HG02870 (cell line): ENCODE measurements around the gene ATP2B1.
"Not testable (repeated sequence)": the region's sequence is repeated elsewhere in the genome, so short reads cannot be mapped to it uniquely, and the experiment has no call there.

Source experiments
- ATAC-seq: cut with Tn5 transposase; IDR thresholded peaks from one replicate; pipeline ENCODE4 v1.9.1; 2021; ENCODE audit warnings: mild to moderate bottlenecking, moderate library complexity; ENCODE audit not compliant: unreplicated experiment

Gene ATP2B1

DNA sequence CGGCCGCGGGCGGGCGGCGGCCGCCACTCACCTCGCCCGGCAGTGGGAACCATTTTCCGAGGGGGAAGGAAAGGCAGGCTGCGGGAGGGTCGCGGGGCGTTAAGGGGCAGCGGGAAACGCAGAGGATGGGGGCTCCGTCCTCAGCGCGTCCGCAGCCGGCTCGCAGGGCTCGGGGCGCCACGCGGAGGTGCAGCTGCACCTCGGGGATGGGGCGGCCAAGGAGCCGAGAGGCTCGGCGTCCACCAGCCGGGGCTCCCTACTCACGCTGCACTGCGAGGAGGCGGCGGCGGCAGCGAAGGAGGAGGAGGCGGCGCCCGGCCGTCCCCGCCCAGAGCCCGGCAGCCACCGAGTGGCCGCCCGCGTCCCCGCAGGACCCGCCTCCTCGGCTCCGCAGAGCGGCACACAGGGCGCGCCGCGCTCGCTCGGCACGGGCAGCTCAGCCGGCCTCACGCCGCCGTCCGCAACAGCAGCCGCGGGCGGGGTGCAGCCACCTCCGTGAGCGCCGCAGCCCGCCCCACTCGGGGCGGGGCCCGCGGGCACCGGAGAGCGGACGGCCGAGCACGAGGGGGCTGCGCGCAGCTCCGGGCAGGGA lies at the start of gene ATP2B1:
Gene ATP2B1, minus strand, starts transcription at position 274 of the 592 bp plus-strand sequence. CDS start 52,952 bp downstream, outside the sequence.
- ATAC-seq, result peak; percentile 54

DNA sequence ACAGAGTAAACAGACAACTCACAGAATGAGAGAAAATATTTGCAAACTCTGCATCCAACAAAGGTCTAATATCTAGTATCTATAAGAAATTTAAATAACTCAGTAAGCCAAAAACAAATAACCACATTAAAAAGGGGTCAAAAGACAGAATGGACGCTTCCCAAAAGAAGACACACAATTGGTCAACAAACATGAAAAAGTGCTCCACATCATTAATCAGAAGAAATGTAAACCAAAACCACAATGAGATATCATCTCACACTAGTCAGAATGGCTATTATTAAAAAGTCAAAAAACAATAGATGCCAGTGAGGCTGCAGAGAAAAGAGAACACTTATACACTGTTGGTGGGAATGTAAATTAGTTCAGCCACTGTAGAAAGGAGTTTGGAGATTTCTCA lies 49.3 kb upstream of the ATP2B1 start:
- not testable (repeated sequence) for ATAC-seq

DNA sequence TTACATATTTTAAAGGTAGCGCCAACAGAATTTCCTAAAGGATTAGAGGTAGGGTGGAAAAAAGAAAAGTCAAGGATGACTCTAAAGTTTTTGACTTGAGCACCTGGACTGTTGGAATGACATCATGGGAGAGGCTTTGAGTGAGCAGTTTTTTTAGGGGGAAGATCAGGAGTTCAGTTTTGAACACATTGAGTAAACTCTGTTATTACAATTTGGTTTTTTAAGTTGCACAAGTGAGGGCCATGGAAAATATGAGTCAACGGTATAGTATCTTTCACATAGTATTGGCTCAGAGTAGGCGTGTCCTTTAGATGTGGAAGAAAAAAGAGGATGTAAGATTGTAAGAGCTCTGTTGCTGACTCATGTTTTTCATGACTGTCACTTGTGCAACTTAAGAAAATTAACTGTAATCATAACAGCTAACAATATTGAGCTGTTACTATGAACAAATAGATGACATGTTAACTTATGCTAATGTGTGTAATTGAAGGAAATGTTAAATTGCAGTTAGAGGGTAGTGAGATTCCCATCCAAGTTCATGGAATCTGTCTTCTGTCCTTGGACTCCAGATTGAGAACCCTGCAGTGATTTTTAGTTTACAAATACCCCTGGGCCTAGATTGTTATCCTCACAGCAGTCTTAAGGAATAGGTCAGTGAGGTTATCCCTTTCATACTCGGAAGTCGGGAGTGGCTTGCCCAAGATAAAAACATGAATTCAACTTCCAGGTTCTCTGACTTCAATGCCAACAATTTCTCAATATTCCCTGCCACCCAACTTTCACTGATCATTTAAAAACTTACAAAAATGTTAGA lies 48.2 kb upstream of the ATP2B1 start:
- ATAC-seq, result peak; percentile 92

DNA sequence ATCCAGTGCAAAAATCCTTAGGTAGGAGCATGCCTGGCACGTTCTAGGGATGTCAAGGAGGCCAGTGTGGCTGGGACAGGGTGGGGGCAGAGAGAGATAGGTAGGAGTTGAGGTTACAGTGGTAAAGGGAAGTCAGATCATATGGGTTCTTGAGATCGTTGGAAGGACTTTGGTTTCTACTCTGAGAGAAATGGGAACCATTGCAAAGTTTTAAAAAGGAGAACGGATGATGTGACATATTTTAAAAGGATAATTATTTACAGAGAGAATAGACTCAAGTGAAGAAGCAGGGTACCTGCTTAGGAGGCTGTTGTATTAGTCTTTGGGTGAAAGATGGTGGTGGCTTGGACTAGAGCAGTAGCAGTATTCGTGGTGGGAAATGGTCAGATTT lies 47.6 kb upstream of the ATP2B1 start:
- ATAC-seq, result peak; percentile 0

DNA sequence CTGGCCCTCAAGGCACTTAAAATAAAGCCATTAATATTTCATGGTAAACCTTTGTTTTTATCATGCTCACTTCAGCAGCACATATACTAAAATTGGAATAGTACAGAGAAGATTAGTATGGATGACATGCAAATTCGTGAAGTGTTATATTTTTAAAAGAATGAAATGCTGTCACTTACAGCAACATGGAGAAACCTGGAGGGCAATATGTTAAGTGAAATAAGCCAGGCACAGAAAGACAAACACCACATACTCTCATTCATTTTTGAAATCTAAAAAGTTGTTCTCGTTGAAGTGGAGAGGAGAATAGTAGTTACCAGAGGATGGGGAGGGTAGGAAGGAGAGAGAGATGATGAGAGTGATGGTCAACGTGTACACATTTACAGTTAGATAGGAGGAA lies 45.4 kb upstream of the ATP2B1 start:
- ATAC-seq, result no peak

DNA sequence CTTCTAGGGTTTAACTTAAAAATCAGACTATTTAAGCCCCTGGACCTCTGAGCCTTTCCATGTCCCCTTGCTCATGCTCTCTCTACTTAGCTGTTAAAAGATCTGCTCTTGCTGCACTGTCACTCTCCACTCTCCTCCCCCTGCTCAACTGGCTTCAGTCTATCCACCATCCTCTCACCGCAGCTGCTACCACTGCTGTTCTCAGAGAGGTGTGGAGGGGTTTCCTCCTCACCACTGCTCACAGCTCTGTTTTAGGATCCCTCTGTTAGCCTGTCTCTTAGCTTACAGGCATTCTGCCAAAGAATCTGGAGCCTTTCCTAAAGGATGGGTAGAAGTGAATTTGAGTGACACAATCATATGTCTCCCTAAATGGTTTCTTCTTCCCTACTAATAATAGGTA lies 43.7 kb upstream of the ATP2B1 start:
- ATAC-seq, result peak; percentile 46

DNA sequence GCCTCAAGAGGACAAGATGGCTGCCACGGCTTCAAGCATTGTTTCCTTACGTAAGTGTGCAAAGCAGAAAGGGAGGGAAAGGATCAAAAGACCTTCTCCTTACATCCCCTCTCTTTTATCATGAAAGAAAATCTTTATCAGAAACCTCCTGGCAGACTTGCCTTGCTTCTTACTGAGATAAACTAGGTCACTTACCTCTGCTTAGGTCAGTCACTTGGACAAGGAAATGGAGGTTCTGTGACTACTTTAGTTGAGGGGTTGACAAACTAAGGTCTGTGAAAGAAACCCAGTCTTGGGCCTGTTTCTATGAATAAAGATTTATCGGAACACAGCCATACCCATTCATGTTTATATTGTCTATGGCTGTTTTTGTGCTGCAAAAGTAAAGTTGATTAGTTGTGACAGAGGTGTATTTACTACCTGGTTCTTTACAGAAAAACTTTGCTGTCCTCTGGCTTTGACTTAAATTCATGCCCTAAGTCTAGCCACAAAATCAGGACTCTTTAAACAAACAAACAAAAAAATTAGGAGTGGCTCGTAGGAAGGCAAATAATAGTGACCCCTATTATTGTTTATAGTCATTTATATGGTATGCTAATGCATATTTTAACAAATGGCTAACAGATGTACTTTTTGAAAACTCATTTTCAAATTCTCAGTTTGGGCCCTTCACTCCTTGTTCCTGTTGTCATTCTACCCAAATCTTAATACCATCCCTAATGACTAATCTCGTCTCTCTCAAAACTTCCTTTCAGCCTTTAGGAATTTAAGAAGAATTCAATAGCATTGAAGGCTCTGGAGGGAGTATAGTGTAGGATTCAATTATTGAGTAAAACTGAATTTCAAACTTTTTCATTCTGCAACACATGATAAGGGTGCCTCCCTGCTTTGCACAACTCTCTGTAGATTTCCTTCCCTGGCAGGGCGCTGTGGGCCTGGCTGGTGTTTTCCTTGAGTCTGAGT lies 42.0 kb upstream of the ATP2B1 start:
- ATAC-seq, result no peak

DNA sequence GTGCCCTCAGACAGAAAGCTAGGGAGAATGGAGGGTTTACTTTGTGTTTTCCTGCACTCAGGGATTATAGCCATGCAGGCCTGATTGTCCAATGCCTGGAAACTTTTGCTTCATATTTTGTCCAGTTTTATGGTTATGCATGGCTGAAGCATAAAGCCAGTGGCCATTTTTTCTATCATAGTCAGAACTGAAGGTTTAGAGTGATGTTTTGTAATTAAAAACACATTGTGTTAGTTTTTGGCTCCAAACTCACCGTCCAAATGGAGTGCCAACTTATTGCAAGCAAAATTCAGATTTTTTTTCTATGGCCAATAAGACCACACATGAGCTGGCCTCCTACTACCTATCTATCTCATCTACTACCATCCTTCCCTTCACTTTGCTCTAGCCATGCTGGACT lies 40.2 kb upstream of the ATP2B1 start:
- ATAC-seq, result no peak

DNA sequence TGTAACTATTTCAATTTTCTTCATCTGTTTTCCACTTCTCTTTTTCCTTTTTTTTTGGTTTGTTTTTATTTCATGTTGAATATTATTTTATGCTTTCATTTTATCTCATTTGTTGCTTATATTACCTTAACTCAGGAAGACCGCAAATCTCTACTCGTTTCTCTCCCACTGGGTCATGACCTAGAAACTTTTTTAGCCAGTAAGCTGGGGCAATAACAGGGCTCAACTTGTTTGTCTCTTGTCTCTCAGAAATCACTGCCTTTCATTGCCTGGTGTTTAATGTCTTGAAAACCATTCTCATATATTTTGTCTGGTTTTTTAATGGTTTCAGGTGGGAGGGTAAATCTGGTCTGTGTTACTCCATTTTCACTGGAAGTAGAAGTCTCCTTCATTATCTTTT lies 36.6 kb upstream of the ATP2B1 start:
- no peak for ATAC-seq

DNA sequence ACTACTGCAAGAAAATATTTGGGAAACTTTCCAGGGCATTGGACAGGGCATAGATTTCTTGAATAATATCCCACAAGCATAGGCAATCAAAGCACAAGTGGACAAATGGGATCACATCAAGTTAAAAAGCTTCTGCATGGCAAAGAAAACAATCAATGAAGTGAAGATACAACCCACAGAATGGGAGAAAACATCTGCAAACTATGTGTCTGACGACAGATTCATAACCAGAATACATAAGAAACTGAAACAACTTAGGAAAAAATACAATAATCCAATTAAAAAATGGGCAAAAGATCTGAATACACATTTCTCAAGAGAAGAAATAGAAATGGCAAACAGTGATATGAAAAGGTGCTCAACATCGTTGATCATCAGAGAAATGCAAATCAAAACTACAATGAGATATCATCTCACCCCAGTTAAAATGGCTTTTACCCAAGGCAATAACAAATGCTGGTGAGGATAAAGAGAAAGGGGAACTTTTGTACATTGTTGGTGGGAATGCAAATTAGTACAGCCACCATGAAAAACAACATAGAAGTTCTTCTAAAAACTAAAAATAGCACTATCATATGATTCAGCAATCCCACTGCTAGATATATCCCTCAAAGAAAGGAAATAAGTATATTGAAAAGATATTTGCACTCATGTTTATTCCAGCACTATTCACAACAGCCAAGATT lies 33.8 kb upstream of the ATP2B1 start:
- no peak for ATAC-seq

DNA sequence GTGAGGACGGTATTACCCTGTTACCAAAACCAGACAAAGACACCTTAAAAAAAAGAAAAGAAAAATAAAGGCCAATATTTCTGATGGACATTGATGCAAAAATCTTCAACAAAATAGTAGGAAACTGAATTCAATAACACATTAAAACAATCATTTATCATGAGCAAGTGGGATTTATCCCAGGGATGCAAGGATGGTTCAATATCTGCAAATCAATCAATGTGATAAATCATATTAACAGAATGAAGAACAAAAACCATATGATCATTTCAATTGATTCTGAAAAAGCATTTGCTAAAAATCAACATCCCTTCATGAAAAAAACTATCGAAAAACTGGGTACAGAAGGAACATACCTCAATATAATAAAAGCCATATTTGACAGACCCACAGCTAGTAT lies 32.3 kb upstream of the ATP2B1 start:
- no peak for ATAC-seq

DNA sequence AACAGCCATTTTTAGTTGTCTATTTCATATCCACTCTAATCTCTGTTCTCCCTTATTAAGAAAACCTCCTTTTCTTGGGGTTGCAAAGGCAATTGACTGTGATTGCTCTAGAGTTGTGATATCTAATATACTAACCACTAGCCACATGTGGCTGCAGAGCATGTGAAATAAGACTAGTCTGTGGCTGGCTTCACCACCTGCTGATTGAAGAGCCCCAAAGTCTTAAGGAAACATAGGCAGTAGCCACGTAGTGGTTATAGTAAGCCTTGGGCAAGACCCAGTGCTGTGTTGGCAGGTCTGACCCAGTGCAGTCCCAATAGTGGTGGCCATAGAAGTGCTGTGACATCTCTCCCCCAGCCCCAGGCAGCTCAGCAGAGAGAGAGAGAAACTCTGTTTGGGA lies 28.4 kb upstream of the ATP2B1 start:
- ATAC-seq, result no peak

DNA sequence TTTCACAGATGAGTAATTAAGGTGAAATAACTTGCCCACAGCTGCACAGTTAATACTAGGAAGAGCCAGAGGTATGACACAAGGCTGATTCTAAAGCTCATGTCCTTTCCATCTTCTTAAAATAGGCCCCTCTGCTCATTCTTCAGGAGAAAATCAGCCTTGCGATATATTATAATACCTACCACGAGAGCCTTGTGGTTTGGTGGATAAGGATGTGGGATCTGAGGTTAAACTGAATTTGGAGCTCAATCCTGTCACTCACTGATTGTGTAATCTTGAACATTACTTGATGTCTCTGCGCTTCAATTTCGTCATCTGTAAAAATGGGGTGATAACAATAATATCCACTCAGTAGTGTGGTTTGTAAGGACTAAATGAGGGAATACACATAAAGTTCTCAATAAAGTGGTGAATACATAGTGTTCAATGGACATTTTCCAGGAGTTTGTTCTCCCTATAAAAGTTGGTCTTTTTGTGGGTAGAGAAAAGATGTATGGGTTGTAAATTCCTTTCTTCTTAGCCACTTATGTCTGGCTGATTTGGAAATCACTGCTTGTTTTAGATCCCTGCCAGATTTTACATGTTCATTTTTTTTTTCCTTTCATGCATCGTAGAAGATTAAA lies 25.1 kb upstream of the ATP2B1 start:
- no peak for ATAC-seq

DNA sequence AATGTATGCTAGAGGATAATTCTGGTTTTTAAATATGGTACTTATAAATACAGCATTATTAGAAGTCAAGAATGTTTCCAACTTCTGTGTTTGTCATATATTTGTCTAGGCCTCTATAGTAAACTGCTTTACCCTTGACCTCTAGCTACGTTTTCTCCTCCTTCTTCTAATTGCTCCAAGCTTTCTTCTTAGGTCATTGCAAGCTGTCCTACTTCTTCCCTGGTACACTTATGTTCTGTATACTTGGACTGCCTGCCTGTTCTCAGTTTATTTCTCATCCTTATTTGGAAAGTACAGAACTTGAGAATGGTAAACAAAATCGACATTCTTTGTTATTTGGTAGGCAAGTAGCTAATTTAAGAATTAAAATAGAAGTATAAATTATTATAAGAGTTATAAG lies 23.9 kb upstream of the ATP2B1 start:
- ATAC-seq, result no peak

DNA sequence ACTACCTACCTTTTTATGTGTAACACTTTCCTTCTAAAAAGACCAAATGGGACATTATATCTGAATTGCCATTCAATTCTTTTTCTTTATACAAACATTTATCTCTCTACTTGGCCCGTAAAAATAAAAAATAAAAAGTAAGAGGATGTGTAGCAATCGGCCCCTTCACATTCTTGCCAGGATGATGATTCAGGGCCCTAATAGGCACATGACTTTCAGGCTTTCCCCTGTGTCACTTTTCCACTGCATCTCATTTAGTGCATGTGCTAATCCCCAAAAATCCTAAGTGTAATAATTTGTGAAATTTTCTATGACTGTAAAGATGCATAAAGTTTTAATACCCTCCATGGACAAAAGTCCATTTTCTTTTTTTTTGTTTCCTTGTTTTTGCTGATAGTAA lies 23.0 kb upstream of the ATP2B1 start:
- no peak for ATAC-seq

DNA sequence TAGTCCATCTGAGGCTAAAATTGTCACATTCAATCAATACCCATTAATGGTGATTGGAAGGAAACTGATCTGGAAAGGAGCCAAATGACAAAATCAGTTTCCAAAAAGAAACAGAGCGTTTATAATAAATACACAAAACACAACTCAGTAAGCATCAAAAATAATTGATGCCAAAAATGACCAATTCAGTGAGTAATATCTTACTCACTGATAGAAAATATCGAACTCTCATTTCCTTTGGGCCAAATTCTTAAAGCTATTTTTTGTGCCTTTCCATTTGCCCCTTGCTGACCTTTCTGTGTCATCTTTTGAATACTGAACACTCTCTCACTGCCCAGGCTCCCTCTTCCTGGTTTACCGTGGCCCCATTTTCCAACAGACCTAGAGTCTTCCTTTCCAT lies 22.5 kb upstream of the ATP2B1 start:
- ATAC-seq, result no peak

DNA sequence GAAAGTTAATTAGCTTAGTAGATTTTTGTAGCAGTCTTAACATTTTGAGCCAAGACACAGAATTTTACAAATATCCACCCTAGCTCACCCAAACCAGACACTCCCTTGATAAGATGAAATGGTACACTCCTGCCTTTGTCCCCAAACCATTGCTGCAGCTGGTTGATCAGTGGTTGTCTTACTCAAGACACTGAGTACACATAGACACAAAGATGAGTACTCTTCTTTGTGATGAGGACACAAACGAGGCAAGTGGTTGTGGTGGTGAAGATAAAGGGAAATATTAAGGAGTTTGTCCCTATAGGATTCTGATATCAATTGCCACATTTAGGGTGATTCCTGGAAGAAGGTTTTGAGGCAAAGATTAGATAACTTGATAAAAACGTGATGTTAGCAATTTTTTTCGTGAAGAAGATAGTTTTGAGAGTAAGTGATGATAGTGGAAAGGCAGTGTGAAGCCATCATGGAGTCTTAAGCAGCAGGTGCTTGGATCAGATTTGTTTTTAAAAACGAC lies 21.4 kb upstream of the ATP2B1 start:
- ATAC-seq, result no peak

DNA sequence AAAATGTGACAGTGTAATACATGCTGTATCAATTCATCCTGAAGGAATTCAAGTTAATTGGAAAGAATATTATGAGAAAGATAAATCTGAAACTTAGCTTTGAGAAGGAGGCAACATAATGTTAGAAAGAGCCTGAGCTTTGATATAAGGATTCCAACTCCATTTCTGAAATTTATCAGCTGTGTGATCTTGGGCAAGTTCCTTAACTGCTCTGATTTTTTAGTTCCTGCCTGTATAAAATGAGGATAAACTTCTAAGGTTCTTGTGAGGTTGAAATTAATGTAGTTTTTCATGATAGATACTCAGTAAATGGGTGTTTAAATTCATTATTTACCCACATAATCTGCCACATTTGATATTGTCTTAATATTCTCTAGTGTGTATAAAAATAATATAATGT lies 14.6 kb upstream of the ATP2B1 start:
- no peak for ATAC-seq

DNA sequence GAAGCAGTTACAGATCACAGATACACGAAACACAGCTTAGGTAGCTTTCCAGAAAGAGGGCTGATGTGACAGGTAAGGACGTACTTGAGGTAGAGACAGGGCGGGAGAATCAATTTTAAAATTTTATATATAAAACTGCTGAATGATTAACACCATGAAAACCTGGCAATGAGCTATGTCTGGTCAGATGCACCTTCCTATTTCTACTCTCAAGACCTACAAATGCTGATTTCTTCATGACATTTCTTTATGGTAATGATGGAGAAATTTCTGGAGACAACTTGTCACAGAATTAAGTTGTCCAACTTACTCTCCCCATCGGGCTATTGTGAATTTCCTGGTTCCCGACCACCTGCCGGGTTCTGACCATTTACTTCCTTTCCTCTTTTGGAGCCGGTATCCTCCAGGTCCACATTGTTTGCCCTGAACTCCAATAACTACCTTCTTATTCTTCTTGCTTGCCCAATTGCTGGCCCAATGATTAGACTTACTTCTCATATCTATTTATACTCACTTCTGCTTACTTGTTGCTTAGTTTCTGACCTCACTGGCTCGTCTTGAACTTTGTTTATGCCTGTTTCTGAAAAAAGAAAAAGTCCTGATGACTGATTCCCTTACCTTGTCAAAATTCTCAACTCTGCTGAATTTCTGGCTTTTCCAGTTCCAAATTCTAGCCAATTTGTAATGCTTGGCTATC lies 12.8 kb upstream of the ATP2B1 start:
- ATAC-seq, result peak; percentile 96
